Hematopoietic multipotent progenitor cell treated with erythropoietin and hydrocortisone succinate and interleukin-3 and kit ligand, for 17 days (in vitro differentiated cells): Measurements from ENCODE around the gene CABP4.

Source experiments
- DNase-seq: peaks from one replicate; pipeline ENCODE4 v3.0.0-alpha.2; 2015; ENCODE audit warnings: low spot score

The CABP4 gene

GRCh38 chr11:67496113-67496512, 41.0 kb downstream of the CABP4 start:
- DNase-seq = no peak

GRCh38 chr11:67497656-67498291, 42.6 kb downstream of the CABP4 start:
- no peak for DNase-seq

GRCh38 chr11:67498544-67498972, 43.4 kb downstream of the CABP4 start:
- no peak for DNase-seq

GRCh38 chr11:67499808-67500483, 44.8 kb downstream of the CABP4 start:
- no peak for DNase-seq

- DNase-seq = no peak
Measured at GRCh38 chr11:67500484-67500821, 45.3 kb downstream of the CABP4 start.

GRCh38 chr11:67500831-67501715, 45.9 kb downstream of the CABP4 start:
- no peak for DNase-seq

- DNase-seq = no peak
Measured at GRCh38 chr11:67501854-67502253, 46.7 kb downstream of the CABP4 start.

GRCh38 chr11:67502328-67502979, 47.3 kb downstream of the CABP4 start:
- DNase-seq = no peak

GRCh38 chr11:67503119-67504004, 48.2 kb downstream of the CABP4 start:
- no peak for DNase-seq

- DNase-seq = no peak
Measured at GRCh38 chr11:67504005-67504949, 49.1 kb downstream of the CABP4 start.

GRCh38 chr11:67504950-67505581, 49.9 kb downstream of the CABP4 start, which contains the start of gene PITPNM1:
Gene PITPNM1 (minus strand): TSS chr11:67505363. CDS start chr11:67504180, 1,183 bp downstream.
- DNase-seq = no peak

GRCh38 chr11:67505605-67506396, 50.6 kb downstream of the CABP4 start:
- DNase-seq = peak; percentile 90

GRCh38 chr11:67506426-67507051, 51.4 kb downstream of the CABP4 start:
- DNase-seq = no peak

GRCh38 chr11:67507242-67507863, 52.2 kb downstream of the CABP4 start:
- no peak for DNase-seq

GRCh38 chr11:67507864-67508485, 52.8 kb downstream of the CABP4 start, which contains the start of gene CDK2AP2:
Gene CDK2AP2 (minus strand): TSS chr11:67508162. CDS start chr11:67508082, 80 bp downstream.
- DNase-seq = peak; percentile 97

GRCh38 chr11:67508486-67509121, 53.5 kb downstream of the CABP4 start:
- peak; percentile 95 for DNase-seq

GRCh38 chr11:67510023-67510345, 54.8 kb downstream of the CABP4 start:
- DNase-seq = no peak
